Activated gamma-delta T cell (primary cell): ENCODE results near the gene POC1B.

Experiments
- DNase-seq: peaks from one replicate; lab custom pipeline; 2025; lab: John Stamatoyannopoulos, UW

The POC1B gene

DNA sequence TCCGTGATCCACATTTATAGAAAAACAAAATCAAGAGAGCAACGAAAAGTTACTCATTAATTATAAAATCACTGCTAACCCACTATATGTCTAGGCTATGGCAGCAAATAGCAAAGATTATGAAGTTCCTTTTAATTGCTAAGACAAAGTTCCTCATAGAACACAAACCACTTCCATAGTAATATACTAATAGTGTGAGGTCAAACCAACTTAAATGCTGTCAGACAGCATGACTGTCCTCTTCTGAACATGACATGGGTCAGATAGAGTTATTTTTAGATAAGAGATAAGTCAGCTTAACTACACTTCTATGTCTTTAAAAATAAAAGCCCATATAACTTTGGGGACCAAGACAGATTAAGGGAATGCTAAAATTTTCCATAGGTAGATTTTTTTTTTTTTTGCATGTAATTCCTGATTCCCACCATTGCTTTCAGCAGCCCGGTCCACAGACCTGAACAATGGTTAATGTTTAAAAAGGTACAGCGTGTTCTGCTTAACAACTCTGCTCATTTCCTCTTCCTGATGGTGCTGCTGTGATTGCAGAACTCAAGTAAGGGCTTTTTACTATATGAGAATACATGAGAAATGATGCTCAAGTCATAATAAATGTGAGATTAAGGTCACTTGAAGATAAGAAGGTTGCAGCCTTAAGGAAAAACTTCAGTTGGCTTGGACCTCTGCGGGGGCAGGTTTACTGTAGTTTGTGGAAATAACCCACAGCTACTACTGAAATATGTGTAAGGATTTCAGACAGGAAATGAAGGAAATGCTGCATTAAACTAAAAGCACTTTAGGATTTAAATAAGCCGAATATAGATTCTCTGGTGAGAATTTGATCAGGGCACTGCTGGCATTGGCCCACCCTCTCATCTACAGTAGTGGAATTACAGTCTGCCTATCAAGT, 135.8 kb downstream of the POC1B start:
- DNase-seq: no peak

DNA sequence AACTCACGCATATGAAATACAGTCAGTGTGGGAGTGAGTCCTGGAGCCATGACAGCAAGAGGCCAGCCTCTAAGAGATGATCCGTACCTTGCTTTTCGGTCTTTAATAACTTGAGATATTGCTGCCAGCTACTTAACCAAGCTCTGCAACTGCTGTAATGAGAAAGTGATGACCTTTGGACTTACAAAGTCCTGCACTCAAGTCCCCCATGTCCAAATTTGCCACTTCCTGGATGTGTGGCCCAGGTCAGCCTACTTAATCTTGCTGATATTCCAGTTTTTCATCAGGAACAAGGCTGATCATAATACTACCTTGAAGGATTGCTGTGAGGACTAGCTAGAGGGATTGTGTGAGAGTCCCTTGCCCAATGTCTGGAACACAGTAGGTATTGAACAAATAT, 139.7 kb downstream of the POC1B start:
- DNase-seq: no peak

DNA sequence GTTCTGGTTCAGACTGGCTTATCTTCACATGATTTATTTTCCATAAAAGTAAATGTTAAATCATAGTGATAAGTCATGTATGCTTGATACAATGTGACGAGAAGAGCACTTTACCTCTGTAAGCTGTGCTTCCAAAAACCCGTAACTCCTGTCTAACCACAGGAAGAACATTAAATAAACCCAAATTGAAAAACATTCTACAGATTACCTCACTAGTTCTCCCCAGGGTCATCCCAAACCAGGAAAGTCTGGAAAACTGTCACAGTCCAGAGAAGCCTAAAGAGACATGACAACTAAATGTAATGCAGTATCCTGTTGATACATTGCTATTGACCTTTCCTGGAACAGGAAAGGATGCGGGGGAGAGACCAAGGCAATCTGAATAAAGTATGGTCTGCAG, 141.0 kb downstream of the POC1B start:
- no peak for DNase-seq

DNA sequence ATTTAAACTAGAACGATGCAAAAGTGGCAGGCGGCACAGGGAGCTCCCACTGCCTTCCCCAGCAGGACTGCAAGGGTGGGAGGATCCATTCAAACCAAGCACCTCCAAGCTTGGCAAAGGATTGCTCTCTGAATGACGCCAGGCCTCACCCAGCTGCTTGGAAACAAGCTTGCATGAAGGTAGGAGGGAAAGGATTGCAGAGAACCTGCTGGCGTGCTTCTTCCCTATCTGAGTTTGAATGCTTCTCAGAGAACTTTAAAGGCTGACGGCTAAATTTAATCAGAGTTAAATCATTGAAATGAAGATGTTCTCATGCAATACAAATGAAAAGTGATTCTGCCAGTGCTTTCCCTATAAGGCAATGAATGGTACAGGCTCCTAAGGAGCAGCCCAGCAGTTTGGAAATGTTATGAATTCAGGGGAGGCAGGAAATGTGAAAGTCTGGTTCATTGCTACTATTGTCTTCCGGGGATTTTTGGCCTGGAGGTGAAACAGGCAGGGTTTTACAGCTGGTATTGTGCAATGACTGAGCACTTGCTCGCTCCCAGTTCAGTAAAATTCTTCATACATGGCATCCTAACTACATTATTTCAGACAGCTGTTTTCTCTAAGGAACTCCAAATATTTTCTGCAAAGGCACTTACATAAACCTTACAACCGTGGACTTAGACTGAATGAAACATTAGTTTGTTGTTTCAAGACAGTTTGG, 141.6 kb downstream of the POC1B start:
- DNase-seq: no peak

DNA sequence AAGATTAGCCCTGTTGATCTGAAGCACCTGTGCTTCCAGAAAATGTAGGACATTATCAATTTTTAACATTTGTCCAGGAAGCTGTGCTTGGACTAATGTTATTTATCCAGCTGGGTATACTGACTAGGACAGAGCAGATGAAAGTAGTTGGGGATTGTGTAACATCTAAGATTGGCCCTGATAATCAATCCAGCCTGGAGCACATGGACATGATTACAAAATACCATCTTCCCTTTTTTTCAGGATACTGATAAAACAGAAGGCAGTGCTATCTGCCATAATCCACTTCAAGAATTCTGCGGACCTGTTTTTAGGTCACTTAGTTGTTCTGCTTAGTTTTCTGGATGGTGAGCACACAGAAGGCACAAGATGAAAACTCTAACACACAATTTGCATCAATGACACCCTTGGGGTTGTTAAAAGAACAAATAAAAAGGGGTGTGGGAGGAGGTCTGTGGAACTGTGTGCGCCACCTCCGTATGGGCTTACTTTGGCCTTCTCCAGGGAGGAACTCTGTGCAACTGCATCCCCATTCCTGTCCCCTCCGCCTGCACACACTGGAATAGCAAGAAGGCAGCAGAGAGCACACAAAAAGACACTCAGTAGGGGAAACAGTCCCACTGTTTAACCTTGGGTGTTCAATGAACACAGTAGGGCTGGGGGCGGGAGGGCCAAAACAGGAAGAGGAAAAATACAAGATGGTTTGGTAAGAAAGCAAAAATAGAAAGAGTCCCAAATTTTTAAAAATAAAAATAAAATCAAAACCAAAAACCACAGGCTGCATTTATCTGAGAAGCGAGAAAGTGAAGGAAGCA, 142.4 kb downstream of the POC1B start:
- DNase-seq: no peak

DNA sequence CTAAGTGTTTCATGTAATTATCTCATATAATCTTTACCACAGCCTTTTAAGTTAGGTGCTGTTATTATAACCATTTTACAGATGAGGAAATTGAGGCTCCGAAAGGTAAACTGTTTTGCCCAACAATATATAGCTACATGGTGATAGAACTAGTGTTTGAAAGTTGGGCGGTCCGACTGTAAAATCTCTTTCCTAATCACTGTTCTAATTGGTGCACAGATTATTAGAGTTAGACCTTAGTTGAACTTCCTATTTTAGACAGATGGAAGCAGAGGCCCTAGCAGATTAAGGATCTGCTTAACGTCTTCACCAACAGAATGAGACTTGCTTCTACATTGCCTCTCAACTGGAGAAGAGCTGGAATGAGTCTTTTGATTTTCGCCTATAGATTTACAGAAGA, 143.5 kb downstream of the POC1B start:
- DNase-seq: no peak

DNA sequence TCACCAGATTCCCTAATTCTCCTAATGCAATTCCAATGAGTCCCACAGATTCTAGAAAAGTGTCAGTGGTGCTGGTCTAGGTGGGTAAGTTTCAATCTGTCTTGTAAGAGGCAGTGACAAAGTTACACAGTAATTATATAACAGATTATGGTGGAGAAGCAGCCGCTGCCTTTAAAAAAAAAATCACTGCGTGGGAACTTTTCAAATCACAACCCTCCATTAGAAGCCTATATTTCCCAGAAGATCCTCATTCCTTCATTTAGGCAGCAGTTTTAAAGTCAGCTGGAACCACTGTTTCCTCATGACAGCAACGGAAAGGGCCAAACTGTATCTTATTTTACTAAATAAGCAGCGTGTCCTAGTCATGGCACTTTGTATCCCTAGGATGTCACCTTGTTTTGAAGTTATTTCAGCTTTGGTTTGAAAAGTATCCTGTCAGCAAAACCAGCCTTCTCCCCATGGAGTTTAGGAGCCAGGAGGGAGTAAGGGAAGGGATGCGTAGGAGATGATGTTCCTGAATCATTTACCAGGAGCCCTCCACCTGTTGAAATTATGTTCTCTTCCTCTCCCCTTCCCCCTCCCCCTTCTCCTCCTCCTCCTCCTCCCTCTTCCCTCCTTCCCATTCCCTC, 145.9 kb downstream of the POC1B start:
- DNase-seq: no peak

DNA sequence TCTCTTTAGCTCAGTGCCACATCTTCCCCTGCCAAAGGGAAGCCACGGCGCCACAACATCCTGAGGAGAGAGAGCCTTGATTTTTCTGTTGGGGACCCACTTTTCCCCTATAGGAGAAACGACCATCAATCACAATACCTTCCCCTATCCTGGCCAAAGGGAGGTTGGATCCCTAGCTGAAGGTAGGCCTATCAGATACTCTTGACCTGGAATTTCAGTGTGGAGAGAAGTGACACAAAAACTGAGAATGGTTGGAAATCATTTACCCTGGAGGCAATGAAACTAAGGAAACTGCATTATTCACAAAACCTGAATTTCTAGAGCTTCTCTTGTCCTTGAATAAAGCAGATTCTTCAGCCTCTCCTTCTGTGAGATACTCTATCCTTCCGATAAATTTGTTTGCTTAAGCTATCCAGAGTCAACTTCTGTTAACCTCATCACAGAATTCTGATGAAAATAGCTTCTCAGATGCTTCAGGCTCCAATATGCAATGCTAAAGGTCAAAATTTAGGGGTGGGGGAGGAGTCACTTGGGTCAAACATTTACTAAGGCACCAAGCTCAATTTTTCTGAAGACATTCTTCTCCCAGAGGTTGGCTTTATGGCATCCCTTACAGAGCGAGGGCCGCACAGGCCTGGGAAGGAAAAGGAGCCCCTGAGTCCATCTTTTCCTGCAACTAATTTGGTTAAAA, 146.6 kb downstream of the POC1B start:
- no peak for DNase-seq

DNA sequence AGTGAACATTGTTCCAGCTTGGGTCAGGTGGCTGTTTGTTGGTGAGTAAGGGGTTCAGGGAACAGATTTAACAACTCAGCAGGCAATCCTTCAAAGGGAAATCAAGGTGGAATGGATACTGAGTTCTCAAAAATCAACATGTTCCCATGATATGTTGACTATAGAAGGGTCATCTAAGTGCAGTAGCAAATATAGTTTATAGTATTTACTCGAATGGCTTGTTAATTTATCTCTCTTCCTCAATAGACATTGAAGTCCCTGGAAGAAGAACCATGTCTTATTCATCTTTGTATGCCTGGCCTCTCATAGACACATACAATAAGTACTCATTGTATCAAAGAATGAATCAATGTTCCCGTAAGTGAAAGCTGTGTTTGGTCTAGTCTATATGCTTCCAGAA, 149.0 kb downstream of the POC1B start:
- DNase-seq: no peak

DNA sequence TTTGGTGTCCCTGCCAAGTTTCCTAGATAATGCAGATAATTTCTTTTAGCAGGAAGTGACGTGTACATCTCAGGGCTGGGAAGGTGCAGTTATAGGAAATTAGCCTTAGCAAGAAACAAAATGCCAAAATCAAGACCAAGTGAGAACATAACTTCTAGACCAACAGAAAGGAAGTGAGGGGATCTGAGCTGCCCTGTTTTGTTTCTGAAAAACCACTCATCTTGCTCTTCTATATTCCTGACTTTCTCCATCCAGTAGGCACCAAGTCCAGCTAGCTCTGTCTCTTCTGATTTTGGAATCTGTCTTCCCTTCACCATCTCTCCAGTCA, 149.7 kb downstream of the POC1B start:
- DNase-seq: no peak

DNA sequence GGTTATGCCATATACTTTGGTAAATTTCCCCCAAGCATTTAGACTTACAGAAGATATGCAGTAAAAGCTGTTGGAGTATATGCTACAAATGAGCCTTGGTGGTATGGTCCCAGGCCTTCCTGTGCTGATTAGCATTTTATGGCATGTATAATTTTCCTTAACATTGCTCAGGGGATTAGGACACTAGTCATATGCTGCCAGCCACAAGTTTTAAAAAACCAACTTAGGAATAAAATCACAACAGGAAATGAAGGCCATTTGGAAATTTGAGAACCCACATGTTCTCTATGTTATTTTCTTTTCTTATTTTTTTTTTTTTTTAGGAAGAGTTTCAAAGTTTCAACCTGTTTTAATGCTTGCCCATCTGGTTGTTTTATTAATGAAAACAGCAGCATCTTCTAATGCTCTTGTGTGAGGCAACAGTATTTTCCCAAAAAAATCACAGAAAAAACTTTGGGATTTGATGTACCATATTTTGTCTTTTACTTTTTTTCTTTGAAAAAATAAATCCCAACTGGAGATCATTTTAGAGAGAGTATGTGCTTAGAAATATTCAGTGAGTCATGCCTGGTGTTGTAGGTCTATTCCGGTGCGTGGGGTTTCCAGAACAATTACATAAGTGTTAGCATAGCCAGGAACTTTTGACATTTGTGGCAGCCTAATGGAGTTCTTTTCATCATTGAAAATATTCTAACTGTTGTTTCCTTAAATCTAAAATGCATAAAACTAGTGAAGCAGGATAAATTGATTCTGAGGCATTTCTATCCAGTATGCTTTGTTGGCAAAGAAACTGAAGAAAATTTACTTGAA, 151.9 kb downstream of the POC1B start:
- no peak for DNase-seq

DNA sequence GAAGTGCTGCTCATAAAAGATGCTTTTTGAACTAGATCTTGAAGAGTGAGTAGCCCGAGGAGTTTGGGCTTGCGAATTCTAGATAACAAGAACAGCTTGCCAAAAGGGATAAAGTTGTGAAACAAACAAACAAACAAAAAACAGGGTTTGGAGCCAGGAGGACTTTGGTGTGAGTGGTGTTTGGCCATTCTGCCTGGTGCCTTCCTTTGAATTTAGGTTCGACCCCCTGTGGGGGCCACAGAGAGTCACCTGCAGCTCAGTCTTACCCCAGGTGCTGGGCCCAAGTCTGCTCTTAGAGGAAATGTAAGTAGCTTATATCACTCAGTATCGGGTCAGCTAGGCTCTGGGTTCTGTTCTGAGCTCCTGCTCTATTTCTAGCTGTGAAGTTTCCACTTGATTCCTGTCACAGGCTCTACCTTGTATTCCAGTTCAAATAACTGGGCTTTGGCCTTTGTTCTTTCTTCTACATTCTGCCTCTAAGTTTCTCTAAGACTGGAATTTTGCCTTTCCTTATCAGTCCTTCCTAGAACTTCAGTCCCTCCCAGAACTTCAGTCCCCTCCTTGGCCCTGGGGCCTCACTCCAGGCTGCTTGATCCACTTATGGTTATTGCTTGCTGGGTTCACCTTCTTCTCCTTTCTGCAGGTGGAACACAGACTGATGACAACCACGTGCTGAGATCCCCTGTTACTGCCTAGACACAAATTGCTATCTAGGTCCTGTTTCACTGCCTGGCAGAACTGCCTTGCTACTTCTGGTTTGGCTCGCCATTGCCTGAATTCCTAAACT, 153.1 kb downstream of the POC1B start:
- no peak for DNase-seq

DNA sequence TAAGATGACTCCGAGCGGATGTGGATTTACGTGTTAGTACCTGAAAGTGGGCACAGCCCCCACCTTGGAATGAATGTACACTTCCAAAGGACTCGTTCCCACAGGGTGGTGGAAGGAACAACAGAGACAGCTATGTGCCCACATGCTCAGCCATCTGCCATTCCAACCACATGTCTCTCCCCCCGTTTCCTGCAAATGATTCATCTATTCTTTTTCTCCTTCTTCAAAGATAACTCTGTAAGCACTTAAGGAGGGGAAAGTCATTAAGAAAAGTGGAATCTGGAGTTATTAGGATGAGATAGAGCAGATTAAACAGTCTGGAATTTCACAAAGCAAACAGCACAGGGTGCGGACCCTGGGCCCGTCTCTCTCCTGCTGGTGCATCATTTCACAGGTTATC, 155.0 kb downstream of the POC1B start:
- no peak for DNase-seq

DNA sequence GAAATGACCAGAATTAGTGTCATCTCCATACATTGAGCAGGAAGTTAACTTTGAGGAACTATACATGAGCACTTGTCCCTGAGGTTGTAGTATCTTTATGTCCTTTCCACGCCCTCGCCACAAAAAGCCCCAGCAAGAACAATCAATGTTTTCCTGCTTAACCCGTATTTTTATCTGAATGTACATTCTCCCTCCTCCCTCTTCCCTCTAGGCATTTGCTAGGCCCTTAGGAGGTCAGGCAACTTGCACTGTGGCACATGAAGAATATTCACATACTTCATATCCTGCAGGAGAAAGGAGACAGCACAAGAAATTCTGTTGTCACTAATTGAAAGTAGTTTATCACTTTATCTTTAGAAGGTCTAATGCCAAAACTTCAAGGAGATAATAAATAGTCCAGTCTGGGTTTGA, 155.4 kb downstream of the POC1B start:
- DNase-seq: no peak
